ENCODE results near the gene SCD5. TPM values are rescaled to one million over a fixed set of nuclear protein-coding genes. Genes with fewer than 3 reads are reported as not detected.

SCD5 gene
- total RNA-seq, 4 donors from 2014 or later, result 0.70 to 5.0 (median 3.0) TPM

DNA sequence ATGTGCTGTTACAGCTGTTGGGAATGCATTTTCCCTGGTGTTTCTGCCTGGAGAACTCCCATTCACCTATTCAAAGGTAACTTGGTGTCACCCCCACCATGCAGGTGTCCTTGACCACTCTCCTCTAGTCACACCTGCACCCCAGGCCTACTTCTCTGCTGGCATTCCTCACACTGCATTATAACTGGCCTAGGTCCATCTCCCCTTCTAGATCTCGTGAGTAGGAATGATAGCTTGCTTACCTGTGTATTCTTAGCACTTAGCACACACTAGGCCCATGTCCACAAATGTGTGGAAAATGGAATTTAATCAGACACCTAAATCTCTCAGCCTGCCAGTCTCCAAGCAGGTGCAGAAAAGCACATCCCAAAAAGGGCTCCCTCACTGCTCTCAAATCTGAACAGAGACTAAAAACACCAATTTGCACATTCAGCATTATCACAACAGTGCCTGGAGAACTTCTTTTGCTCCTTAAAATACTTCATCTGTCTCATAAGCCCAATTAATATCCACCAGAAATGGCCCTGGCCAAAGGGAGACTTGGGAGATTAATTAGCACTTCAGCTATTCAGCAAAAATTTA lies 18.3 kb downstream of the SCD5 start:
- Histone ChIP-seq H3K27me3 (no peaks in the 10 kb centered on the region), H3K27ac (peak overlapping the region in 2 of 4 donors; percentile 8 to 15), H3K36me3 (no peaks in the 10 kb centered on the region), H3K4me3 (no peak overlapping the region), H3K9me3 (no peaks in the 10 kb centered on the region), H3K4me1 (peaks cover 0 to 24% (median 0%) of the 10 kb centered on the region in 4 donors)
- no peak for TF ChIP-seq POLR2A (IDR thresholded peaks at IDR 0.05)
- TF ChIP-seq, protein P1, sequence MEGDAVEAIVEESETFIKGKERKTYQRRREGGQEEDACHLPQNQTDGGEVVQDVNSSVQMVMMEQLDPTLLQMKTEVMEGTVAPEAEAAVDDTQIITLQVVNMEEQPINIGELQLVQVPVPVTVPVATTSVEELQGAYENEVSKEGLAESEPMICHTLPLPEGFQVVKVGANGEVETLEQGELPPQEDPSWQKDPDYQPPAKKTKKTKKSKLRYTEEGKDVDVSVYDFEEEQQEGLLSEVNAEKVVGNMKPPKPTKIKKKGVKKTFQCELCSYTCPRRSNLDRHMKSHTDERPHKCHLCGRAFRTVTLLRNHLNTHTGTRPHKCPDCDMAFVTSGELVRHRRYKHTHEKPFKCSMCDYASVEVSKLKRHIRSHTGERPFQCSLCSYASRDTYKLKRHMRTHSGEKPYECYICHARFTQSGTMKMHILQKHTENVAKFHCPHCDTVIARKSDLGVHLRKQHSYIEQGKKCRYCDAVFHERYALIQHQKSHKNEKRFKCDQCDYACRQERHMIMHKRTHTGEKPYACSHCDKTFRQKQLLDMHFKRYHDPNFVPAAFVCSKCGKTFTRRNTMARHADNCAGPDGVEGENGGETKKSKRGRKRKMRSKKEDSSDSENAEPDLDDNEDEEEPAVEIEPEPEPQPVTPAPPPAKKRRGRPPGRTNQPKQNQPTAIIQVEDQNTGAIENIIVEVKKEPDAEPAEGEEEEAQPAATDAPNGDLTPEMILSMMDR (IDR thresholded peaks at IDR 0.05), result no peak
- DNase-seq, result no peak

DNA sequence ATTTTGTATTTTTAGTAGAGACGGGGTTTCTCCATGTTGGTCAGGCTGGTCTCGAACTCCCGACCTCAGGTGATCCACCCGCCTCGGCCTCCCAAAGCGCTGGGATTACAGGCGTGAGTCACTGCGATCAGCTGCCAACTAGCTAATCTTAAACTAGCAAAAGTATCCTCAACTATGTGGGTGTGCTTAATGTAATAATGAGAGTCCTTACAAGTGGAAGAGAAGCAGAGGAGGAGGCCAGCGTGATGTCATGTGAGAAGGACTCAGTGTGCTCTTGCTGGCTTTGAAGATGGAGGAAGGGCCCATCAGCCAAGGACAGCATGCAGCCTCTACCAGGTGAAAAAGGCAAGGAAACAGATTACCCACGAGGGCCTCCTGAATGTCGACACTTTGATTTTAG lies 19.6 kb downstream of the SCD5 start:
- H3K4me1 ChIP-seq, result peaks cover 0 to 17% (median 0%) of the 10 kb centered on the region in 4 donors
- TF ChIP-seq POLR2A (IDR thresholded peaks at IDR 0.05), result no peak
- TF ChIP-seq, protein P1 (IDR thresholded peaks at IDR 0.05), result no peak
- no peak overlapping the region for H3K27ac ChIP-seq
- no peaks in the 10 kb centered on the region for H3K36me3 ChIP-seq
- H3K9me3 ChIP-seq, result no peaks in the 10 kb centered on the region
- DNase-seq, result no peak
- H3K27me3 ChIP-seq, result no peaks in the 10 kb centered on the region
- H3K4me3 ChIP-seq, result no peak overlapping the region

DNA sequence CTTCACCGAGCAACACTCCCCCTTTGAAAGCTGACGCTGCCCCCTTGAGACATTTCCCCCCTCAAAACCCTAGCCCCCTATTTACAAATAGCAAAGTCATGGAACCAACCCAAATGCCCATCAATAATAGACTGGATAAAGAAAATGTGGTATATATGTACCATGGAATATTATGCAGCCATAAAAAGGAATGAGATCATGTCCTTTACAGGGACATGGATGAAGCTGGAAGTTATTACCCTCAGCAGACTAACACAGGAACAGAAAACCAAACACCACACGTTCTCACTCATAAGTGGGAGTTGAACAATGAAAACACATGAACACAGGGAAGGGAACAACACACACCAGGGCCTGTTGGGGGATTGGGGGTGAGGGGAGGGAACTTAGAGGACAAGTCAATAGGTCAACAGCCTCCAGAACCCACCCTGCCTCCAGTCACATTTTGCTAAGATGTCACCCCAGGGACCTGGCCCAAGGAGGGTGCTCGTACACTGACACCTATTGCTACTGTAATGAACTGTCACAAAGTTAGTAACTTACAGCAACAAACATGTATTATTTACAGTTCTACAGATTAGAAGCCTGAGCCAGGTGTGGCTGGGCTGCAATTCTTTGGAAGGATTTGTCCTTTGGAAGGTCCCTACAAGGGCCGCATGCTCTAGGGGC lies 20.6 kb downstream of the SCD5 start:
- peaks cover 0 to 17% (median 0%) of the 10 kb centered on the region in 4 donors for H3K4me1 ChIP-seq

DNA sequence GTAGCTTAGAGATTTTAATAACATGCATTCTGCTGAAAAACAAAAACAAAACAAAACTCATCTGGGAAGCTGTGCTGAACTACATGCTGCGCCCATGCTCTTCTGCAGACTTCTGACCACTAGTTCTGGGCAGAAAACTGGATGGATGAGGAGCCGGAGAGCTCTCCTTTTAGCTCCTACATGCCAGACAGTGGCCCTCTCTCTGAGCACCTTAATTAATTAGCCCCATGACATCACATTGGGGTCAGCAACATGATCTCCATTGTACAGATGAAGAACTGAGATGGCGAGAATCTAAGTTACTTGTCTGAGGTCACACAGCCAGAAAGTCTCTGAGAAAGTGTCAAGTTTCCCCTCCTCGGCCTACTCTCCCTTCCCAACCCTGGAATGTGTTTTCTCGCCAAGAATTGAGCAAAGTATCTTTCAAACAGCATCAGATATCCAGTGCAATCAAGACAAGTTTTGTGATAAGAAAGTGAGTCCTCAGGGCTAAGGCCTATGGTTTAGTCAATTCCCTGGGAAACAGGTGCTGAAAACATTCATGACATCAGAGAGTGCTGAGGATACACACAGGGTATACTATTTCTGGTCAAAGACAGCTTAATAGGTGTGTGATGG lies 21.6 kb downstream of the SCD5 start:
- no peak overlapping the region for H3K27ac ChIP-seq
- peaks cover 0 to 17% (median 0%) of the 10 kb centered on the region in 4 donors for H3K4me1 ChIP-seq
- TF ChIP-seq, protein P1 (IDR thresholded peaks at IDR 0.05), result no peak
- no peak for TF ChIP-seq POLR2A (IDR thresholded peaks at IDR 0.05)
- no peak for DNase-seq
- H3K36me3 ChIP-seq, result no peaks in the 10 kb centered on the region
- H3K27me3 ChIP-seq, result no peaks in the 10 kb centered on the region
- no peak overlapping the region for H3K4me3 ChIP-seq
- H3K9me3 ChIP-seq, result no peaks in the 10 kb centered on the region

More for the DNA sequence above, 20.6 kb downstream of the SCD5 start:
- Histone ChIP-seq H3K36me3 (no peaks in the 10 kb centered on the region), H3K9me3 (no peaks in the 10 kb centered on the region), H3K4me3 (no peak overlapping the region), H3K27ac (no peak overlapping the region), H3K27me3 (no peaks in the 10 kb centered on the region)
- DNase-seq, result no peak
- TF ChIP-seq, protein P1 (IDR thresholded peaks at IDR 0.05), result no peak
- no peak for TF ChIP-seq POLR2A (IDR thresholded peaks at IDR 0.05)

DNA sequence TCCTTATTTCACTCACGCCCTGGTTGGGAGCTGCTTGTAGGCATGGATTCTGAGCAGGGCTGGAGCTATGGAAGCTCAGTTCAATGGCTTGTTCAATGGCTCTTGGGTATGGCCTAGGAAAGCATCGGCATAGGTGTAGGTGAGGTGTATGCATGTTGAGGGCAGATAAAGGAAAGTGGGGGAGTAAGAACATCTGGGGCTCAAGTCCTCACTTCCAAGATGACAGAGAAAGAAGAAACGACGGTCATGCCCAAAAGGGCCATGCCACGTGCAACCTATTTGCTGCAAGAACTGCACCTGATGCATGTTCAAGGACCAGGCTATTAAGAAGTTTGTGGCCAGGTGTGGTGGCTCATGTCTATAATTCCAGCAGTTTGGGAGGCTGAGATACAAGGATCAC lies 23.4 kb downstream of the SCD5 start:
- DNase-seq, result no peak
- H3K4me3 ChIP-seq, result no peak overlapping the region
- TF ChIP-seq, protein P1 (IDR thresholded peaks at IDR 0.05), result no peak
- no peak for TF ChIP-seq POLR2A (IDR thresholded peaks at IDR 0.05)
- no peaks in the 10 kb centered on the region for H3K36me3 ChIP-seq
- peaks cover 0 to 1% (median 0%) of the 10 kb centered on the region in 4 donors for H3K4me1 ChIP-seq
- no peak overlapping the region for H3K27ac ChIP-seq
- no peaks in the 10 kb centered on the region for H3K27me3 ChIP-seq
- H3K9me3 ChIP-seq, result no peaks in the 10 kb centered on the region

Measured in Peyer's patch (tissue), 4 donors.